ES-I3 (cell line): Measurements from ENCODE around the gene FAM184A.

Experiments
- H3K36me3 ChIP-seq: 2 replicates; pipeline ENCODE4 v1.6.1; 2013; ENCODE audit warnings: mild to moderate bottlenecking, low read length, control low read depth, moderate library complexity; ENCODE audit not compliant: insufficient read depth
- H3K4me1 ChIP-seq: 2 replicates; pipeline ENCODE4 v1.6.1; 2013; ENCODE audit warnings: mild to moderate bottlenecking, control low read depth, low read length; ENCODE audit not compliant: insufficient read depth
- H3K9ac ChIP-seq: 2 replicates; pipeline ENCODE4 v1.6.1; 2013; ENCODE audit warnings: low read depth, mild to moderate bottlenecking, low read length, moderate library complexity
- H3K9me3 ChIP-seq: 2 replicates; pipeline ENCODE4 v1.6.1; 2013; ENCODE audit warnings: mild to moderate bottlenecking, low read length, moderate library complexity; ENCODE audit not compliant: control insufficient read depth, insufficient read depth

The FAM184A gene

DNA sequence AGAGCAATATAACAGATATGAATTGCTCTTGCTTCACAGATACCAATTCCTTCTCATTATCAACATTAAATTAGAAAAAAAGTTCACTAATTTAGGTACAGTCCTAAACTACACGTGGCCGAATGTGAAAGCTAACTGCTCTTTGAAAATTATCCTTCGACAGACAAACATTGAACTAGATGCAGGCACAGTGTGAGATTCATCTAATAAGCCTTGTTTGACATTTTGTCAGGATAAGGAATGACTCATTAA is 1.1 kb downstream of the FAM184A start:
- no peaks in the 10 kb centered on the region; the same call in 1 of the 2 replicates for H3K9me3 ChIP-seq
- no peaks in the 10 kb centered on the region for H3K4me1 ChIP-seq
- H3K9ac ChIP-seq, result peak overlapping the region; percentile 60; the same call in 1 of the 2 replicates
- no peaks in the 10 kb centered on the region for H3K36me3 ChIP-seq

DNA sequence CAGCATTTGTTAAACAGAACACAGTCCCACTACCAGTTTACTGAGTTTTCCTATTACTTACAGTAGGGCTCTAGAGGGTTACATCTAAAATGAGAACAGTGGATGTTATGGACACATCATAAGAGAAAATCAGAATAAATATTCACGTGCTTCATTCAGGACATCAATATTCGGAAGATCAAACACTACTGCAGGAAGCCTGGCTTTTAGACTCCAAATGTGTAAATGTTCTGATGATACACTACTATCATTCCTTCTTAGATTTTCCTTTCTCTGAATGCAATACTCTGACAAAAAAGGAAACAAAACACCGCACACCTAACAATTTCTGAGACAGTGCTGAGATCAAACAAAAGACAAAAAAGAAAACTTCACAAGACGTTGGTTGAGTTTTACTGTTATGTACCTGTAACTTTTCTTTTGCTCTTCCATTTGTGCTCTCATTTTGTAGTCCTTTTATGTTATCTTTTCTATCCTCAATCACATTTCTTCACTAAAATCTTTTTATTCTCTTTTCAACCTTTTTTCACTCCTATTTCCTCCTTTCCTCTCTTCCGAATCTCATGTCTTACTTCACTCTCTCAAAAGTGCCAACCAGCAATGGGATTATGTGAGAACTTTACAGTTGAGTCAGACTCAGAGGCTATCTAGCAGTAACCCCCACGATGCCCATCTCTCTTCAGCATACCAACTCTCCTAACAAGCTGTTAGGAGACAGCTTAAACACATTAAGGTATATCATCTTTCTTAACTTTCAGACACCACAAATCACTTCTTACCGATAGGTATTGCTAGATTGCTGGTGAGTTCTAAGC is 1.7 kb downstream of the FAM184A start:
- H3K4me1 ChIP-seq, result no peaks in the 10 kb centered on the region
- H3K9ac ChIP-seq, result peak overlapping the region; percentile 60; the same call in 1 of the 2 replicates
- H3K9me3 ChIP-seq, result no peaks in the 10 kb centered on the region; the same call in 1 of the 2 replicates
- no peaks in the 10 kb centered on the region for H3K36me3 ChIP-seq

DNA sequence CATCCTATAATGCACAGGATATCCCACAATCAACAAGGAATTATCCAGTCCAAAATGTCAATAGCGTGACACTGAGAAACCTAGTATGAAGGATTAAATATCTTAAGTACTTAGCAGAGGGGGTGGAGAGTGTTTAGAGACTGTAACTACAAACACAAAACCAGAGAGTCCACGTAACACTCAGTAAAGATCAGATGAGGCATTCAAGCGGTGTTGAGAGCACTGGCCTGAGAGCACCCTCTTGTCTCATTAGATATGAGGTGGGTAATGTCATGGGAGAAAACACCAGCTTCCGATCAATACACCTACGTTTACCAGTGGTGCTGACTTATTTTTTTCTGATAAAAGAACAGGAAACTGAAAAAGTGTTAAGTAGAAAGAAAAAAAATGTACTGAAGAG is 2.3 kb downstream of the FAM184A start:
- Histone ChIP-seq H3K9ac (no peak overlapping the region), H3K36me3 (no peaks in the 10 kb centered on the region)

DNA sequence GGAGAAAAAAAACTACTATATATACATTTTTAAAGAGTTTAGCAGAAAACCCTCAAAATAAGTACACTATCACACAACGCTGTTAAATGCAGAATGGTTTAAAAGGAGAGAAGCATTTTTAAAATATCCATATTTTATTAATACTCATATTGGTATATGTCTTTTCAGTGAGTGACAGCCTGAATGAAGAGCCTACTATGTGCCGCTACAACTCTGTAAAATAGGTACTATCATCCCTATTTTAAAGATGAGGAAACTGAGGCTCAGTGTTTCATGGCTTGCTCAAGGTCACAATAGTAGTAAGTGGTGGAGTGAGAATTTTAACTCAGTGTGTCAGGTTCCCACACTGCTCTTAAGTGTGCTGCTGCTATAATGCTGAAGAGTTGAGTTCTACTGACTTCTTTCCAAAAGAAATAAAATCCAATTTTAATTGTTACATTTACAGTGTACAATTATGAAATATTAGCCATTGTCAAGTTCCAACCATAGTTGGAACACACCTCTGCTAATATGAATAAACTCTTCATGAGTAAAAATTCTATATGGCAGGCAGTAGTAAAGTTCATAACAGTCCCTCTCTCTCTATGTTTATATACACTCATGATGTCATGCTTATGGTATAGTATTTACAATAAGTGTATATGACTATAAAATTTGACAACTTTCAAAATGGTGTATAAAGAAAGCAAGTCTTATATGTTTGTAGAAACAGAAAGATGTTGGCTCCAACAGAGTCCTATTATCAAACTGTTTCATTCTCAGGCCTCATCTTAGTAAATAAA is 3.1 kb downstream of the FAM184A start:
- Histone ChIP-seq H3K36me3 (no peaks in the 10 kb centered on the region), H3K9me3 (no peaks in the 10 kb centered on the region), H3K9ac (no peak overlapping the region), H3K4me1 (no peaks in the 10 kb centered on the region)

More for the DNA sequence above, 2.3 kb downstream of the FAM184A start:
- no peaks in the 10 kb centered on the region for H3K4me1 ChIP-seq
- H3K9me3 ChIP-seq, result no peaks in the 10 kb centered on the region; the same call in 1 of the 2 replicates

DNA sequence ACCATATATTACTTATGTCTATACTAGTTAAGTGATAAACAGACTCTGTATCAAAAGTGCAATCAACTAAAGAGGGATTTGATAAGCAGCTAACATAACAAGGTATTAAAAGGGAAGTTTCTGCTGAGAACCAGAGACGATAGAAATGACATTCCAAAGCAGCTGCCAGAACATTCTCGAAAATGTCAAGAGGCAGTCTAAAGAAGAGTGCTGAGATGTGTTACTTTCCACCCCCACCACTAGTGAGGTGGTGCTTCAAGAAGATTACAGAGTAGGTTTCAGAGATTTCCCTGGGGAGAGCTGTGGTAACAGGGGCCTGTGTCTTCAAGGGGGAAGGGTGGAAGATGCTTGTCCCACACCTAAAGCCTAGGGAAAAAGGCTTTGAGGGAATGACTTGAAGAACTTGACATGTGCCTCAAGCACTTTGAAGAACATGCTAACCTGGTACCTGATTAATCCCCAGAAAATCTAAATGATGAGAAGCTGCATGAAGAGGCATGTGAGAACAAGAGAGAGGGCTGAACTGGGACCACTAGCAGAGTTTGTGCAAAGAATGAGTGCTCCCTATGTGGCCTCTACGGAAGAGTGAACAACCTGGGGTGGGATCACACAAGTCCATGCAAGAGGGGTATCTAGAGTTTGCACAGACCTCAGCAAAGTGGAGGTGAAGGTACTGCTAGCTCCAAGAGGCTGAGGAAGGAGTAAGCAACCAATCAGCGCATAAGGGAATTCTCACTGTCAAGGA is 5.0 kb downstream of the FAM184A start:
- H3K9ac ChIP-seq, result no peak overlapping the region
- no peaks in the 10 kb centered on the region for H3K9me3 ChIP-seq
- no peaks in the 10 kb centered on the region for H3K36me3 ChIP-seq
- no peaks in the 10 kb centered on the region for H3K4me1 ChIP-seq

DNA sequence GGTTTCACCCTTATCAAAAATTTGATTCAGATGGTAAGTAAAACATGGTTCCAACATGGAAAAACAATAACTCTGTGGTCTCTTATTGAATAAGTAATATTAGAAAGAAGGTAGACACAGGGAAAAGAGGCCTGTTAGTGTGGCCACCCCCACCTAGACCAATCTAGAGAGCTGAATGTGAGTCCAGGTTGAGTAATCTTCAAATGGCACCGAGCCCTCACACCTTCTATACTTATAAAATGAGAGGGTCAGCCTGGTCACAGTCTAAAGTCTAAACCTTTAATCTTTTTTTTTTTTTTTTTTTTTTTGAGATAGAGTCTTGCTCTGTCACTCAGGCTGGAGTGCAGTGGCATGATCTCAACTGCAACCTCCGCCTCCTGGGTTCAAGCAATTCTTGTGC is 6.9 kb downstream of the FAM184A start:
- Histone ChIP-seq H3K4me1 (no peaks in the 10 kb centered on the region), H3K9ac (no peak overlapping the region), H3K36me3 (no peaks in the 10 kb centered on the region), H3K9me3 (no peaks in the 10 kb centered on the region)

DNA sequence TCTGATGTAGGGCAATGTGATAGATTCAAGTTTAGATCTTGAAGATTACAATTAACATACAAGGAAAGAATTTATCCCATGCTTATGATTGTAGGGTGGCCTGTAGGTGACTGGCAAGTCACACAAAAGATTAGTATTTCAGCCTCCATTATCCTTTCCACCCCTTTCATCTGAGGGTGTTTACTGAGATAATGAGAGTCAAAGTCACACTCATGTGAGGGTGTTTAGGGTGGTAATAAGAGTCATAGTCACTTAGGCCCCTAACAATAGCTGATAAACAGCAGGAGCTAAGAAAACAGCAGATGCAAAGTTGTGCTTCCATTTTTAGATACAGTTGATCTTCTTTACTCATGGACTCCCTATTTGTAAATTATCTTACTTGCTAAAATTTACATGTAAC is 11.4 kb downstream of the FAM184A start:
- no peaks in the 10 kb centered on the region for H3K36me3 ChIP-seq
- no peaks in the 10 kb centered on the region for H3K4me1 ChIP-seq
- no peaks in the 10 kb centered on the region for H3K9me3 ChIP-seq
- no peak overlapping the region for H3K9ac ChIP-seq

DNA sequence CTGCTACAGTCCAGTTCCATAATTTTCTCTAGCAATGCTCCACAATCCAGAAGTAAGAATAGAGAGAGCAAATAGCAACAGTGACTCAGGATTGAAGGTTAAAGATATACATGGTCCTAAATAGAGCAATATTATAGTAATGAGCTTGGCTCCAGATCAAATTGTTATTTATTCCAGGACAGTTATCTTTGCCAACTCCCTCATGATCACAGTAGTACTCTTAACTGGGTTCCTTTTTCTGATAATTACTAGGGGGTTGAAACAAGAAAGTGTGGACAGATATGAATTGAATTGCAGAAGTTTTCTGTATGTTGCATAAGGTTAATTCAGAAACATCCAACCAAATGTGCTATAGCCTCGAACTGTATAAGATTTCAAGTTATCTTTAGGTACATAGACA is 11.9 kb downstream of the FAM184A start:
- Histone ChIP-seq H3K4me1 (no peaks in the 10 kb centered on the region), H3K9ac (no peak overlapping the region), H3K9me3 (no peaks in the 10 kb centered on the region), H3K36me3 (no peaks in the 10 kb centered on the region)

DNA sequence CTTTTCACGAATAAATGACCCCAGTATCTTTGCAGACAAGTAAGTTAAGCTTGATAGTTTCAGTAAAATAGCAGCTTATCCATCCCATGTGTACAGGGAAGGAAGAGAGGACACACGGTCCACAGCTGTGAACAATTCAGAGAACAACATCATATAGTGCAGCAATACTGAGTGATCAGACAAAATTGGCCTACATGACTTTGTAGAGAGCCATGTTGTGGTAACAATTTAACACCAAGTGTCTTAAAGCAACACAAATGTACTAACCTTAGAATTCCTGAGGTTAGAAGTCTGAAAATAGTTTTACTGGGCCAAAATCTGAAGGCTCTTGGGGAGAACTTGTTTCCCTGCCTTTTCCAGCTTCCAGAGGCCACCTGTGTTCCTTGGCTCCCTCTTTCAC is 12.5 kb downstream of the FAM184A start:
- Histone ChIP-seq H3K9ac (no peak overlapping the region), H3K4me1 (no peaks in the 10 kb centered on the region), H3K9me3 (no peaks in the 10 kb centered on the region), H3K36me3 (no peaks in the 10 kb centered on the region)

DNA sequence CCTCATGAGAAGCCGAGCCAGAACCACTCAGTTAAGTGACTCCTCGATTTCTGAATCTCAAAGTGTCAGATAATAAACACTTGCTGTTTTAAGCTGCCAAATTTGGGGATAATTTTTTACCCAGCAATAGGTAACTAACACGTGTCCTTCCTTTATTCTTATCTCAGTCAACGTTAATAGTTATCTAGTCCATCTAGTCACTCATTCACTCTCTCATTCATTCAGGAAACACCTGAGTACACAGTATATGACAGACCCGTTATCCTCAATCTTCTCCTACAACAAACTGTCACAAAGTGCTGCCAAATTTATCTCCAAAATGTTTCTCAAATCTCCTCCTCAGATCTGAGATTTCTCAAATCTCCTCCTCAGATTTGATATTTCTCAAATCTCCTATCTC is 13.1 kb downstream of the FAM184A start:
- no peaks in the 10 kb centered on the region for H3K36me3 ChIP-seq
- H3K4me1 ChIP-seq, result no peaks in the 10 kb centered on the region
- H3K9me3 ChIP-seq, result no peaks in the 10 kb centered on the region
- H3K9ac ChIP-seq, result no peak overlapping the region

DNA sequence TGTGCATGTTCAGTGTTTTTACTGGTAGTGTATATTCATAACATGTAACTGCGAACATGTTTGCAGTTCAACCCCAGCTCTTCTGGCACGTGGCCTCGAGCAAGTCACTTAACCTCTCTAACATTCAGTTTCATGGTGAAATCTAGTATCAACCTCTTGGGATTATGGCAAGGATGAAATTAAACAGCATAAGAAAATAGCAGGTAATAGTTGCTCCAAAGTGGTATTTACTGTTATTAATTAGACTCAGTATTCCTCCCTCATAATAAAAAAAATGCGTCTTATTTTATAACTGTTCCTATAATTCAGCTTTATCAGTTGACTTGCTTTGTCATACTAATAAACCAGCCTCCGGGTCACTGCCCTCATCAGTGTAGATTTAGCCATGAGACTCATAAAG is 15.0 kb downstream of the FAM184A start:
- no peak overlapping the region for H3K9ac ChIP-seq
- no peaks in the 10 kb centered on the region for H3K36me3 ChIP-seq
- no peaks in the 10 kb centered on the region for H3K4me1 ChIP-seq
- no peaks in the 10 kb centered on the region for H3K9me3 ChIP-seq

DNA sequence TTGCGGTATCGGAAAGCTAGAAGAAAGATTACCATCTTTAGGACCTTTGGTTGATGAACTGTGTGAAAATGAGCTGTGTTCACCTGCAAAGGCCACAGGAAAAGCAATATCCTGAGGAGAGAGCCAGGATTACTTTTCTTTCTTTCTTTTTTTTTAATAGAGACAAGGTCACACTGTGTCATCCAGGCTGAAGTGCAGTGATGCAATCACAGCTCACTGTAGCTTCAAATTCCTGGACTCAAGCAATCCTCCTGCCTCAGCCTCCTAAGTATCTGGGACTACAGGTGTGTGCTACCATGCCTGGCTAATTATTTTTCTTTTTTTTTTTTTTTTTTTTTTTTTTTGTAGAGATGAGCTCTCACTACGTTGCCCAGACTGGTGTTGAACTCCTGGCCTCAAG is 17.2 kb downstream of the FAM184A start:
- no peaks in the 10 kb centered on the region for H3K36me3 ChIP-seq

DNA sequence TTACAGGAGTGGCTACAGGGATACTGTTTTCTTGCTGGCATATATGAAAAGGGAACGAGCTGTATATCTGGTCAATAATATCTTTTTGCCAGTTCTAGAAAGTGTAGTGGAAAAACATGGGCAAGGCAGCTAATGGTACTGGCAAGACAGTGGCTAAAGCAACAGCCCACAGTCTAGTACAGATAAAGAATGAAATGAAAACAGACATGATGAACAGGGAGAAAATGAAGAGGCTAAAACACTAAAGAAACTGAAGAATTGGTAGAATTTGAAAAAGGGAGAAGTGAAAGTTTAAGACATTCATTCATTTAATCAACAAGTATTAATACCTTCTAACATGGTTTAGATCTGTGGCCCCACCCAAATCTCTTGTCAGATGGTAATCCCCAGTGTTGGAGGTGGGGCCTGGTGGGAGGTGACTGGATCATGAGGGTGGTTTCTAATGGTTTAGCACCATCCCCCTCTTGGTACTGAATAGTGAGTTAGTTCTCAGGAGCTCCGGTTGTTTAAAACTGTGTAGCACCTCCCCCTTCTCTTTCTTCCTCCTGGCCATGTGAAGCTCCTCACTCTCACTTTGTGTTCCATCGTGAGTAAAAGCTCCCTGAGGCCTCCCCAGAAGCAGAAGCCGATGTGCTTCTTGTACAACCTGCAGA is 18.1 kb downstream of the FAM184A start:
- Histone ChIP-seq H3K9ac (no peak overlapping the region), H3K4me1 (no peaks in the 10 kb centered on the region), H3K36me3 (no peaks in the 10 kb centered on the region), H3K9me3 (no peaks in the 10 kb centered on the region)

More for the DNA sequence above, 17.2 kb downstream of the FAM184A start:
- Histone ChIP-seq H3K9ac (no peak overlapping the region), H3K4me1 (no peaks in the 10 kb centered on the region), H3K9me3 (no peaks in the 10 kb centered on the region)

DNA sequence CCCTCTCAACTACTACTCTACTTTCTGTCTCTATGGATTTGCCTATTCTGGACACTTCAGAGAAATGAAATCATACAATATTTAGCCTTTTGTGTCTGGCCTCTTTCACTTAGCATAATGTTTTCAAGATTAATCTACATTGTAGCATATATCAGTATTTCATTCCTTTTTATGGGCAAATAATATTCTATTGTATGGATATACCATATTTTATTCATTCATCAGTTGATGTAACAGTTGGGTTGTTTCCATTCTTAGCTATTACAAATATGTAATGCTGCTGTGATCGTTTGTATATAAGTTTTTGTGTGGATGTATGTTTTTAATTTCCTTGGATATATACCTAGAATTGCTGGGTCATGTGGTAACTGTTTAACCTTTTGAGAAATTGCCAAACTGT is 23.4 kb downstream of the FAM184A start:
- Histone ChIP-seq H3K36me3 (no peaks in the 10 kb centered on the region), H3K9me3 (no peaks in the 10 kb centered on the region), H3K9ac (no peak overlapping the region), H3K4me1 (no peaks in the 10 kb centered on the region; the same call in 1 of the 2 replicates)
